Panc1 (cell line): Measurements from ENCODE around the gene EFEMP1.

ENCODE experiments used
- CTCF ChIP-seq: fragments of 450-650 bp; IDR thresholded peaks from 2 replicates; pipeline ENCODE4 v1.5.1; 2017; ENCODE audit warnings: mild to moderate bottlenecking
- POLR2AphosphoS5 ChIP-seq: IDR thresholded peaks from 2 replicates; pipeline ENCODE4 v1.6.1; 2012; ENCODE audit warnings: mild to moderate bottlenecking, low read depth, low read length, moderate library complexity
- SIN3A ChIP-seq: IDR thresholded peaks from 2 replicates; pipeline ENCODE4 v1.6.1; 2012; ENCODE audit warnings: low read depth, mild to moderate bottlenecking, low read length, moderate library complexity, borderline replicate concordance; ENCODE audit not compliant: insufficient read depth
- TCF7L2 ChIP-seq: IDR thresholded peaks from 2 replicates; pipeline ENCODE4 v1.6.1; 2011; ENCODE audit warnings: mild to moderate bottlenecking, low read depth, low read length, inconsistent platforms
- TF ChIP-seq, protein P1 (sequence below), 2 experiments: IDR thresholded peaks; 2 replicates each; pipeline ENCODE4 v1.6.1; 2011 to 2012; ENCODE audit warnings: low read depth in 2 of 2, control low read depth in 1 of 2, low read length in 1 of 2, mild to moderate bottlenecking in 1 of 2, moderate library complexity in 1 of 2; ENCODE audit not compliant: insufficient read depth in 1 of 2

DNA sequence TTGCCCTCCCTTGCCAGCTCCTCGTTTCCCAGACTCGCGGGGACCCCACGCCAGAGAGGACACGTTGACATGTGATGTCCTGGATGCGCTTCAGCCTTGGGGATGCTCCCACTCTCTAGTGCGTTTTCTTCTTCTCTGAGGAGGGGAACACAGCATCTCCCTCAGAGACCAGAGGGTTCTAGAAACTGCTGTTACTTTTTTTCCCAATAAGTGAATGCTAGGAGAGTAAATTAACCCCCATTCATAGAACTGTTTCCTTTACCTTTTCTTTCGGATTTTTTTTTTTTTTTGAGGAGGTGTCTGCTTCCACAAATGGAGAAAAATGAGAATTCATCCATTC is 370 bp upstream of the EFEMP1 start:
- TF ChIP-seq CTCF (no peak), POLR2AphosphoS5 (no peak), TCF7L2 (no peak), SIN3A (no peak)
- TF ChIP-seq, protein P1, sequence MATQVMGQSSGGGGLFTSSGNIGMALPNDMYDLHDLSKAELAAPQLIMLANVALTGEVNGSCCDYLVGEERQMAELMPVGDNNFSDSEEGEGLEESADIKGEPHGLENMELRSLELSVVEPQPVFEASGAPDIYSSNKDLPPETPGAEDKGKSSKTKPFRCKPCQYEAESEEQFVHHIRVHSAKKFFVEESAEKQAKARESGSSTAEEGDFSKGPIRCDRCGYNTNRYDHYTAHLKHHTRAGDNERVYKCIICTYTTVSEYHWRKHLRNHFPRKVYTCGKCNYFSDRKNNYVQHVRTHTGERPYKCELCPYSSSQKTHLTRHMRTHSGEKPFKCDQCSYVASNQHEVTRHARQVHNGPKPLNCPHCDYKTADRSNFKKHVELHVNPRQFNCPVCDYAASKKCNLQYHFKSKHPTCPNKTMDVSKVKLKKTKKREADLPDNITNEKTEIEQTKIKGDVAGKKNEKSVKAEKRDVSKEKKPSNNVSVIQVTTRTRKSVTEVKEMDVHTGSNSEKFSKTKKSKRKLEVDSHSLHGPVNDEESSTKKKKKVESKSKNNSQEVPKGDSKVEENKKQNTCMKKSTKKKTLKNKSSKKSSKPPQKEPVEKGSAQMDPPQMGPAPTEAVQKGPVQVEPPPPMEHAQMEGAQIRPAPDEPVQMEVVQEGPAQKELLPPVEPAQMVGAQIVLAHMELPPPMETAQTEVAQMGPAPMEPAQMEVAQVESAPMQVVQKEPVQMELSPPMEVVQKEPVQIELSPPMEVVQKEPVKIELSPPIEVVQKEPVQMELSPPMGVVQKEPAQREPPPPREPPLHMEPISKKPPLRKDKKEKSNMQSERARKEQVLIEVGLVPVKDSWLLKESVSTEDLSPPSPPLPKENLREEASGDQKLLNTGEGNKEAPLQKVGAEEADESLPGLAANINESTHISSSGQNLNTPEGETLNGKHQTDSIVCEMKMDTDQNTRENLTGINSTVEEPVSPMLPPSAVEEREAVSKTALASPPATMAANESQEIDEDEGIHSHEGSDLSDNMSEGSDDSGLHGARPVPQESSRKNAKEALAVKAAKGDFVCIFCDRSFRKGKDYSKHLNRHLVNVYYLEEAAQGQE (IDR thresholded peaks at IDR 0.05; ENCODE audit: insufficient read depth in 1 of 2, low read depth in 2 of 2, low read length in 1 of 2) = no peak
